Activated naive CD4-positive, alpha-beta T cell (primary cell): ENCODE results near the gene CSH2.

Experiments used
- DNase-seq, 4 experiments: peaks; one replicate each; lab custom pipeline; 2025; lab: John Stamatoyannopoulos, UW

Gene CSH2

DNA sequence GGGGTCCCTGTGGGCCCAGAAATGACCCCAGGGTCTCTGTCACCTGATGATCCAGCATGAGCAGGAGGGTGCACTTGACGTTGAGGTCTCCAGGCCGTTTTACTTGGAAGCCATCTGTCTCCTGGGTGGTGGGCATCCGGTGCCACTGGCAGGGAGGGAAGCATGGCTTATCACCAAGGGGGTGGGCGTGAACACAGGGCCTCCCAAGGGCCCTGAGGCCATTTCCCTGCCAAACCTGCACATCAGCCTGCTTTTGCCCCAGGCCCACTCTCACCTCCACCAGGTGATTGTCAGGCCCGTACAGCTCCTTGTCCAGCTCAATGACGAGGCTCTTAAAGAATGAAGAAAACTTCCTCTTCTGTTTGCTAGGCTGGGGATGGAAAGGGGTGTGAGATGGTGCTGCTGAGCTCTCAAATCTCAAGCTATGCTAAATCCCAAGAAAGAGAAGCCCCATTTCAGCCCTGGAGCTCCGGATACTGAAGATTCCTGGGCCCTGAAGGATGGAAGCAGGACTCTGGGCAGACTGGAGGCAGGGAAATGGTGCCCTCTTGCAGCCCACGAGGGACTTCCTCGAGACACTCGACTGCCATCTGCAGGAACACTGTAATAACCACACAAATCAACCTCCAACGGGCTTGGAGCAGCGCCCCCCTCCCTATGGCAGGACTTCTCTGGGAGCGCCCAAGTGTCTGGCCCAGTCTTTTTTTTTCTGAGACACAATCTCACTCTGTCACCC lies 38.9 kb downstream of the CSH2 start:
- peak in 3 of 4 experiments; percentile 14 to 50 (median 23) for DNase-seq

DNA sequence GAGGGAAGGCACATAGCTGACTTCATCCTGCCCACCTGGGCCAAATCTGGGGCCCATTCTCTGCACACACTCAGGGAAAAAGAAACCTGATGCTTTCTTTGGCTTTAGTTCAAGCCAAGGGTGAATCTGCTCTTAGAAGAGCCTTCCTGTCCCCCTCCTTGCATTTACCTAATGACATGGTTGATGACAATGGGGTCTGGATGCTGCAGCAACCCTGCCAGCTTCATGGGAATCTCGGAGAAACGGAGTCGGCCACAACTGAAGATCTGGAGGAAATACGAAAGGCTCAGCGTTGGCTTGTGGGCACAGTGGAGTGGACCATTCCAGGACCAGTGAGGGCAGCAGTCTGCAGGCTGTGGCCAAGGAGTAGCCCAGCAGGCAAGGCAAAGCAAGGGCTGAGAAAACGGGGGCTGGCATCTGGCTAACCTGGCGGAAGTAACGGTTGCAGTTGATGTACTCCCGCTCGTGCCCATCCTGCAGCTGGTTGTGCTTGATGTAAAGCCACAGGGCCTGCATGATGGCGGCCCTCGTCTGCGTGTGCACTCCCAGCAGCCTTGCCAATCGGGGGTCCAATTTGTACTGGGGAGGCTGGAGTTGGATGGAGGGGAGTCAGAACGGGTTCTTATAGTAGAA lies 39.6 kb downstream of the CSH2 start:
- DNase-seq: no peak

DNA sequence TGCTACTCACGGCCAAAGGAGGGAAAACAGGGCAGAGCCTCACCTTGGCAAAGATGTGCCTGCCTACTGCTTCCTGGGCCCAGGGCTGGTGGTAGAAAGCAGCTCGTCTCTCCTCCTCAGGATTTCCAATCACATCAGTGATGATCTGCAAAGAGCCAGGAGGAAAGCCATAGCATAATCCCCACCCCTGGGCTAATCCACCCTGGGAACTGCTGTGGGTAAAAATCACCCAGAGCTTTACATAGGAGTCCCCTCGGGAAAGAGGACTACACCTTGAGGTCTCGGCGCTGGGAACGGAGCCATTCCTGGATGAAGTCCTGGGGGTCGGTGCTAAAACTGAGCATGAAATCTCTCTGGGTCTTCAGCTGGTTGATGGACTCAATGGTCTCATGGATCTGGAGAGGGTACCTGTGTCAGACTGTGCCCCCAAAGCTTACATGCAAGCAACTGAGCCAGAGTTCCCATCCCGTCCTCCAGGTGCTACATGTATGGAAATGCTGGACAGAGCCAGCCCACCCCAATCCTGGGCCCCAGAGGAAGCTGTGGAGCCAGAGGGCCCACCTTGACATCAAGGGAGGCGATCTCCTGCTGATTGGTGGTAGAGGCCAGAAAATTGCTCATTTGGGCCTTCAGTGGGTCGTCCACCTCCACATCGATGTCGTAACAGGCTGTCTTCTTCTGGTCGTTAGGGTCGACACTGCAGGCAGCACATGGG lies 40.3 kb downstream of the CSH2 start:
- no peak for DNase-seq

DNA sequence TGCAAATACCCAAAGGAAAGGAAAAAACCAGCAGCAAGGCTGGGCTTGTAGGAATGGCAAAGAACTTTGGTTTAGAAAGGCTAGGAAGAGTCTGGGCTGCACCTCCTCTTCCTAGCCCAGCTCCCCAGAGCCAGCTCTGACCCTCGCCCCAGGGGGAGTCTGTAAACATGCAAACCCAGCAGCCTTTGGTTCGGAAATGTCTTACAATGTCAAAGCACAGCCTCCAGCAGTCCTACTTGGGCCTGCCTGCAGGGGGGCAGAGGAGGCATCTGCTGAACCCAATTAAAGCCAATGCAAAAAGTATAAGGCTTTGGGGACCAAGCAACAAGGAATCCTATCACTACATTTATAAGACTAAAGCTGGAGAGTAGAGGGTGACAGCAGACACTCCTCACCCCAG lies 41.0 kb downstream of the CSH2 start:
- no peak for DNase-seq

DNA sequence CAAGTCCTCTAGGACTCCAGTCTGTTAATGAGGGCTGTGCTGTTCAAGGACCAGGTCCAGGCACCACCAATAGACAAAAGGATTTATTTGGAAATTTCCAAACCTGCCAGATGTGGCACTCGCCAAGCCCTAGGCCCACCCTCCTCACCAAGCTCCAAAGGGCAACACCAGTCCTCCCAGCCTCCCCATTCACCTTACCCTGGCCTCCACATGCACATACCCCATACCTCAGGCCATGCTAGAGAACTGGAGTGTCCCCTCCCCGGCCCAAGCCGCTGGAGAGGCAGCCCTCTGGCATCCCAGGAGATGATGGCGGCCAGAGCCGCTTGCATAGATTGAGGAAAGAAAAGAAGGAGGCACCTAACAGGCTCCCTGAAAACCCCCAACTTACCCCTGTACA lies 41.5 kb downstream of the CSH2 start:
- DNase-seq: no peak

DNA sequence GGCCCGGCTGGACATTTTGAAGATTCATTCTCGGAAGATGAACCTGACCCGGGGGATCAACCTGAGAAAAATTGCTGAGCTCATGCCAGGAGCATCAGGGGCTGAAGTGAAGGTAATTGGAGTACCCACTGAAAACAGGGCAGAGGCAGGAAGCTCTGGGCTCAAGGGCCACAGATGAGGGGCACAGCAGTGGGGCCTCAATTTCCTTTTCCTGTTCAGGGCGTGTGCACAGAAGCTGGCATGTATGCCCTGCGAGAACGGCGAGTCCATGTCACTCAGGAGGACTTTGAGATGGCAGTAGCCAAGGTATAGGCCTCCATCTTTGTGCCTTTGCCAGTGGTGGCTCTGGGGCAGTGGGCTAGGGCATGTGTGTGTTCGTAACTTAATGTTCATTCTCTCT lies 42.0 kb downstream of the CSH2 start:
- DNase-seq: no peak

DNA sequence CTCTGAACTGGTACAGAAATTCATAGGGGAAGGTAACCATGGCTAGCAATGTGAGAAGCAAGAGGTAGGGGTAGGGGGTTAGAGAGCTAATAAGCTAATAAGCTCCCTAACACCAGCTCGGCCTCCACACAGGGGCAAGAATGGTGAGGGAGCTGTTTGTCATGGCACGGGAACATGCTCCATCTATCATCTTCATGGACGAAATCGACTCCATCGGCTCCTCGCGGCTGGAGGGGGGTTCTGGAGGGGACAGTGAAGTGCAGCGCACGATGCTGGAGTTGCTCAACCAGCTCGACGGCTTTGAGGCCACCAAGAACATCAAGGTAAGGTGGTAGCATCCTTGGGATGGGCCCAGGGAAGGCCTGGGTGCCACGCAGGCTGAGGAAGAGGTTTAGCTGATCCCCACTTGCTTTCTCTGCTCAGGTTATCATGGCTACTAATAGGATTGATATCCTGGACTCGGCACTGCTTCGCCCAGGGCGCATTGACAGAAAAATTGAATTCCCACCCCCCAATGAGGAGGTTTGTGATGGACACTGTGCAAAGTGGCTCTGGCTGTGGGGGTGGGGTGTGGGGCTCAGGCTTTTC lies 42.5 kb downstream of the CSH2 start:
- no peak for DNase-seq

DNA sequence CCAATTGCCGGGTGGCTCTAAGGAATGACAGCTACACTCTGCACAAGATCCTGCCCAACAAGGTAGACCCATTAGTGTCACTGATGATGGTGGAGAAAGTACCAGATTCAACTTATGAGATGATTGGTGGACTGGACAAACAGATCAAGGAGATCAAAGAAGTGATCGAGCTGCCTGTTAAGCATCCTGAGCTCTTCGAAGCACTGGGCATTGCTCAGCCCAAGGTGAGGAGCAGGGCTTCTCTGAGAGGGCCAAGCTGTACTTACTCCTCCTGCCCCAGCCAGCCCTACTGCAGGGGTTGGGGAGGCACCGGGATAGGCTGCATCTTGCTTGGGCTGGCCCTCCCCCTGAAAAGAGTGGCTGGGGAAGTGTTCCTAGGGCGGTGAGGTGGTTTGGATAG lies 43.2 kb downstream of the CSH2 start:
- no peak for DNase-seq

DNA sequence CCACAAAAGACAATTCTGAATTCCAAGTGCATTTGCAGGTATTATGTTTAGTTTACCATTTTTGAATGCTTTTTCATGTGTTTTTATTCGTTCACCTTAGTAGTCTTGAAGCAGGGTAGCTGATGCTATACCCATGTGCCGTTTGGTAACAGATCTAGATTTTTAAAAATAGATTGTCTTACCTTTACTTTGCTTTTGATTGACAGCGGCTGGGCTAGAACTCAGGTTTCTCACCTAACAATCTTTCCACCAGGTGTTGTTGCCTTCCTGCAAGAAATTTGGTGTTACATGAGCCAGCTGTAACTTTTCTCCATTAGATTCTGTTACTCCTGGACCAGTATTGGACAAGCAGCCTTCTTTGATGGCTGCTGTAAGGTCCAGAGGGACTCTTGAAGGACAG lies 44.5 kb downstream of the CSH2 start:
- no peak for DNase-seq

DNA sequence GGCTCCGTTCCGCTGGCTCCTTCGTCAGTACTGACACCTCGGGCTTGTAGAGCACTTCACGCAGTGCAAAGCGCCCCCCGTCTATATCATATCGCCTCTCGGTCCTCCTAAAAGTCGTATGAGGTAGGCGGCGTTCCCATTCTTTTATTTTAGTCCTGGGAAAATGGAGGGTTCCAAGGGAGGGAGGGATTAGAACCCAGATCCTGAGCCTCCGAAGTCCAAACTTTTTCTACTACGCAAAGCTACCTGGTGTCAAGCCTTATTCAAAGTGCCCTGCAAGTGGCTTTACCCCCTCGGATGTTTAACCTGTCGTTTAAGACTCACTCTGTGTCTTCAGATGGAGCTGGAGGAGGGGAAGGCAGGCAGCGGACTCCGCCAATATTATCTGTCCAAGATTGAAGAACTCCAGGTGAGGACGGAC lies 45.7 kb downstream of the CSH2 start:
- DNase-seq: no peak

DNA sequence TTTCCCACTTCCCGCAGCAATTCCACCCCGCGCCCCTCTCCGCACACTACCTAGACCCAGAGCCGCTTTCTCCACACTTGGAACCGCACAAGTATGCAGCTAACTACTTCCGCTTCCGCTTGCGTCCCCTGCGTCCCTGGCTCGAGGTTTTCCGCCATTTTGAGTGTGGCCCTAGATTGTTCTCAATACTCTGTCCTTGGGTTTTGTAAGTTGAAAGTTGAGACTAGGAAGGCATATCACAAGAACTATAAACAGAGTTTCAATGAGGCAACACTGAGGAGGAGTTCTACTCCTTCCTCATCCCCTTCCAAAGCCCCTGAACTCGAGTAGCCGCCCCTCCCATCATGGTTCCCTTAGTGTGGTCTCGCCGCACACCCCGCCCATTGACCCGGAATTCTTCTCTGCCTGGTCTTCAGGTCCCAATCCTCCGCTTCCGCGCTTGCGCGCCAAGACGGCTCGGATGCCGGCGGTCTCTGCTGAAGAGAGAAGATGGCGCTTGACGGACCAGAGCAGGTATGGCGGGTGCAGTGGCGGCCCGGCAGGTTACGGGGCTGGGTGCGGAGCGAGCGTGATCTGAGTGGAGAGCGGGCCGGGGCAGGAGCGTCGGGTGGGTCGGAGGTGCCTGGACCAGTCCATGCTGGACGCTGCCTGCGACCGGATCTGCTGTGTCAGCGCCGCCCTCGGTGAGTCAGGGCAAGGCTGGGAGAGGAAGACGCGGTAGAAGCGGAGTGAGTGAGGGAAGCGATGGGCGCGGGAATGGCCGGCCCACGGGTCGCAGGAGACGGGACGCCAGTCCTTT lies 46.3 kb downstream of the CSH2 start, which contains the start of the genes FTSJ3 and PSMC5:
TSS of gene FTSJ3 (minus strand) at position 662 of the 799 bp plus-strand sequence. CDS start 761 bp downstream, outside the sequence.
TSS of gene PSMC5 (plus strand) at position 430 of the 799 bp plus-strand sequence. CDS start at position 490, 60 bp downstream.
- peak; percentile 85 to 92 (median 89) for DNase-seq

DNA sequence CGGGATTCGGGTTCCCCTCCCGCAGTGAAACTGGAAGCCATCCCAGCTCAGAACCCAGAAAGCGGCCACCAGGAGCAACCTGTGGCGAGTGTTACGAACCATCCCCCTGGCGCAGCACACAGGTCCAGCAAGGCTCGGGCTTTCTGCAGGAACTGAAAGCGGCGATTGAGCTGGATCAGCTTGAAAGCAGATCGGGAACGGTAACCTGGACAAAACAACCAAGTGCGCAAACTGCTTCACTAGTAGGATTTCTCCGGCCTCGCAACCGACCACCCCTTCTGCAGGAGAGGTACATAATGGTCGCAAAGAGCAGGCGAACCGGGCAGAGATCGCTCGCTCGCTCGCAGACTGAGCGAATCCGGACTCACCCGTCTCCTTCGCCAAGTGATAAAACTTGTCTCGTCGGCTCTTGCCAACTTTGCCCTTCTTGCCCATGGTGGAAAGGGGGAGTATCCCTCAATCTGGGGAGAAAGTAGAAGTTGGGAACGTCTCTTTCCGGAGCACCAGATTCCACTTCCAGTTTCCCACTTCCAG lies 46.9 kb downstream of the CSH2 start:
- no peak for DNase-seq

DNA sequence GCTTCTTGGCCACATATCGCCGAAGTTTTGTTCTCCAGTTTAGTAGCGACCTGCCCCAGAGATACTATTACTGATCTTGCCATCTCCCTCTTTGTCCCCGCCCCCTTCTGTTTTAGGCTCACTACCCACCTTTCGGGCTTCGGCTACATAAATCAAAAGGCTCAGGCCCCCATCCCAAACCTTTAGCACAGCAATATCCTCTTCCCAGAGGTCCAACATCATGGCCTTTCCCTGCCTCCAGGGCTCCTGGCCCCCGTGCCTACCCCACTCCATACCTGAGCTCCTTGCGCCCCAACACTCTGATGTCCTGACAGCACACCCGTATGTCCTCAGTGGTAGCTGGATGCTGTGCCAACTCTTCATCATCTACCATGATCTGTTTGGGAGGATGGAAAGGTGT lies 49.1 kb downstream of the CSH2 start:
- no peak for DNase-seq

DNA sequence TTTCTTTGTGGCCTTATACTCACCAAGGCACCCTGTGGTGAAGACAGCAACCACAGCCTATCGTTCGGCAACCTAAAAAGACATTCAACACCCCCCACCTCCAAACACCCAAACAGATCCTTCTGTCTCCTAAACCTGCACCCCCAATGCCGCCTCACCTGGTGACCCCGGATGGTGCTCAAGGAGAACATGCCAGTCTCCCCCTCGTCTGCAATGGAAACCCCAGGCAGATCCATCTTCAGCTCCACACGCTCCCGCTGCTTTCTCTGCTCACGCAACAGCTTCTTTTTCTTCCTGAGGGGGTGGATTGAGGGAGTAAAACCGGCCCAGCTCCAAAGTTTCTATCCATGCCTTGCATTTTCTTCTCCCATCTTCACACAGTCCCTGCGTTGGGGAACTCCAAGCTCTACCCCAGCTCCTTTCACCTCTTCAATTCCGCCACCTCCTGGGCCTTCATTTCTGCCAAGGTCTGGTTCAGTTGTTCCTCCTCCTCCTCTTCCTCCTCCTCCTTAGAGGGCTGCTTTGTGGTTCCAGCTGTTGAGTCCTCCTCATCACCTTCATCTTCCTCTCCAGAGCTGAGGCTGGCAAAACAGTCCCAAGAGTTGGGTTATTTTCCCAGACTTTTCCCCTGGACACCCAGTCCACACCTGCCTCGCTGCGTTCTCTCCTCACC lies 49.7 kb downstream of the CSH2 start:
- DNase-seq: no peak

DNA sequence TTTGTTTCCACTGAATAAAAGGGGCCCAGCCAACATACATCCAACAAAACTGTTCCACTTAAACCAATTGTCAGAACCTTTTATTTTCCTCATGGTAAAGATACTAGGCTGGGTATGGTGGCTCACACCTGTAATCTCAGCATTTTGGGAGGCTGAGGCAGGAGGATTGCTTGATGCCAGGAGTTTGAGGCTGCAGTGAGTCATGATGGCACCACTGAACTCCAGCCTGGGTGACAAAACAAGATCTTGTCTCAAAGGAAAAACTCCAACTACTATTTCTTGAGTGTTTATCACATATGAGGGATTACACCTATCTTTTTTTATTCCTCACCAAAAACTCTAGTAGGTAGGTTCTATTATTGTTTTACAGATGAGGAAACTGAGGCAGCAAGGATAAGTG lies 50.9 kb downstream of the CSH2 start:
- DNase-seq: no peak
